Tibial nerve (tissue), 4 donors: ENCODE data around the gene MAPK1. TPM values are rescaled to one million over a fixed set of nuclear protein-coding genes. Genes with fewer than 3 reads are reported as not detected.
"Not testable (repeated sequence)": the region's sequence is repeated elsewhere in the genome, so short reads cannot be mapped to it uniquely, and the experiment has no call there.

Experiments
- DNase-seq, 2 donors: peaks; one replicate each; pipeline ENCODE4 v3.0.0-alpha.2; 2019; ENCODE audit warnings: low spot score in 2 of 2
- H3K27ac ChIP-seq, 4 donors: fragments of 200-600 bp; sonication (generic) in 3 of 4; one replicate each; pipeline ENCODE4 v1.5.1; 2017 to 2019; ENCODE audit warnings: mild to moderate bottlenecking in 1 of 4
- H3K27me3 ChIP-seq, 2 donors: fragments of 200-600 bp; sonication (generic) in 1 of 2; one replicate each; pipeline versions ENCODE4 v1.5.1 to v1.6.0; 2017 to 2019
- H3K36me3 ChIP-seq, 3 donors: fragments of 200-600 bp; sonication (generic); one replicate each; pipeline ENCODE4 v1.5.1; 2018 to 2019
- H3K4me1 ChIP-seq, 4 donors: fragments of 200-600 bp; sonication (generic) in 3 of 4; one replicate each; pipeline ENCODE4 v1.5.1; 2017 to 2019
- H3K4me3 ChIP-seq, 4 donors: fragments of 200-600 bp; sonication (generic) in 3 of 4; one replicate each; pipeline ENCODE4 v1.5.1; 2017 to 2019; ENCODE audit warnings: mild to moderate bottlenecking in 1 of 4, moderate library complexity in 1 of 4
- H3K9me3 ChIP-seq, 4 donors: fragments of 200-600 bp; sonication (generic) in 3 of 4; one replicate each; pipeline ENCODE4 v1.5.1; 2017 to 2019
- EP300 ChIP-seq, 2 donors: sonication (generic); formaldehyde crosslinking; IDR thresholded peaks; one replicate each; pipeline ENCODE4 v1.6.1; 2017; ENCODE audit warnings: antibody characterized with exemption in 2 of 2, mild to moderate bottlenecking in 1 of 2
- POLR2A ChIP-seq, 2 donors: fragments of 450-650 bp; IDR thresholded peaks; one replicate each; pipeline ENCODE4 v1.6.1; 2017; ENCODE audit warnings: antibody characterized with exemption in 2 of 2, mild to moderate bottlenecking in 2 of 2, moderate library complexity in 2 of 2
- WGBS, 2 donors: methylation state at CpG; one replicate each; pipeline ENCODE4 v1.1.5; 2018; 5-methylcytosine and 5-hydroxymethylcytosine counted together
- total RNA-seq, 4 donors: library from RNA; depleted of rRNA; stranded (reverse); fragments of >200 nt; gene quantifications; one replicate each; pipeline ENCODE4 v1.1.0, GENCODE V29; 2016
- TF ChIP-seq, protein P1 (sequence below), 5 experiments: fragments of 200-600 bp in 3 of 5; fragments of 450-650 bp in 2 of 5; sonication (generic) in 3 of 5; IDR thresholded peaks; one replicate each; pipeline ENCODE4 v1.5.1; 2016 to 2019; ENCODE audit warnings: antibody characterized with exemption in 5 of 5, mild to moderate bottlenecking in 3 of 5, moderate library complexity in 2 of 5

MAPK1 gene
- total RNA-seq, 4 donors from 2014 or later, result 58.1 to 95.3 (median 73.1) TPM

DNA sequence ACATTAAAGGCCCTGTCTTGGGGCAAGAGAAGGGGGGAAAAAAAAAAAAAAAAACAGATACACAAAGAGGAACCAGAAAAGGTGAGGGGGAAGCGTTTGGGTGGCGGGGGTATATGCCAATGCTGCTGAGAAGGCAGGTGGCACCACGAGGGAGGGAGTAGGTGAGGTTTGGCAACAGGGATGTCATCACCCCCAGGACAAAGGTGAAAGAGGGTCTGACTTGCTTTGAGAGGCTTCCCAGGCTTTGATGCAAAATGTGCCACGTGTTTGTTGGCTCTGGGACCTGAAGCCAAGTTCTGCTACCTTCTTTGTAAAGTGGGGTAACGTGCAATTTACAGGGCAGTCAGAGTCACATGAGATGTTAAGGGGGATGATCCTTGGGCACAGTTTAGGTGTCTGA lies 135.9 kb downstream of the MAPK1 start:
- 81 to 91% methylated on average over 5 of the region's 5 CpGs for WGBS, 2 donors
- Histone ChIP-seq H3K4me3 (no peak overlapping the region), H3K27me3 (no peaks in the 10 kb centered on the region), H3K36me3 (peaks cover 0 to 23% (median 0%) of the 10 kb centered on the region in 3 donors), H3K4me1 (peaks cover 0 to 18% (median 11%) of the 10 kb centered on the region in 4 donors), H3K9me3 (no peaks in the 10 kb centered on the region), H3K27ac (no peak overlapping the region)
- DNase-seq, result no peak
- TF ChIP-seq, protein P1, sequence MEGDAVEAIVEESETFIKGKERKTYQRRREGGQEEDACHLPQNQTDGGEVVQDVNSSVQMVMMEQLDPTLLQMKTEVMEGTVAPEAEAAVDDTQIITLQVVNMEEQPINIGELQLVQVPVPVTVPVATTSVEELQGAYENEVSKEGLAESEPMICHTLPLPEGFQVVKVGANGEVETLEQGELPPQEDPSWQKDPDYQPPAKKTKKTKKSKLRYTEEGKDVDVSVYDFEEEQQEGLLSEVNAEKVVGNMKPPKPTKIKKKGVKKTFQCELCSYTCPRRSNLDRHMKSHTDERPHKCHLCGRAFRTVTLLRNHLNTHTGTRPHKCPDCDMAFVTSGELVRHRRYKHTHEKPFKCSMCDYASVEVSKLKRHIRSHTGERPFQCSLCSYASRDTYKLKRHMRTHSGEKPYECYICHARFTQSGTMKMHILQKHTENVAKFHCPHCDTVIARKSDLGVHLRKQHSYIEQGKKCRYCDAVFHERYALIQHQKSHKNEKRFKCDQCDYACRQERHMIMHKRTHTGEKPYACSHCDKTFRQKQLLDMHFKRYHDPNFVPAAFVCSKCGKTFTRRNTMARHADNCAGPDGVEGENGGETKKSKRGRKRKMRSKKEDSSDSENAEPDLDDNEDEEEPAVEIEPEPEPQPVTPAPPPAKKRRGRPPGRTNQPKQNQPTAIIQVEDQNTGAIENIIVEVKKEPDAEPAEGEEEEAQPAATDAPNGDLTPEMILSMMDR (IDR thresholded peaks at IDR 0.05), result no peak
- TF ChIP-seq EP300 (IDR thresholded peaks at IDR 0.05) (no peak), POLR2A (IDR thresholded peaks at IDR 0.05) (no peak)

DNA sequence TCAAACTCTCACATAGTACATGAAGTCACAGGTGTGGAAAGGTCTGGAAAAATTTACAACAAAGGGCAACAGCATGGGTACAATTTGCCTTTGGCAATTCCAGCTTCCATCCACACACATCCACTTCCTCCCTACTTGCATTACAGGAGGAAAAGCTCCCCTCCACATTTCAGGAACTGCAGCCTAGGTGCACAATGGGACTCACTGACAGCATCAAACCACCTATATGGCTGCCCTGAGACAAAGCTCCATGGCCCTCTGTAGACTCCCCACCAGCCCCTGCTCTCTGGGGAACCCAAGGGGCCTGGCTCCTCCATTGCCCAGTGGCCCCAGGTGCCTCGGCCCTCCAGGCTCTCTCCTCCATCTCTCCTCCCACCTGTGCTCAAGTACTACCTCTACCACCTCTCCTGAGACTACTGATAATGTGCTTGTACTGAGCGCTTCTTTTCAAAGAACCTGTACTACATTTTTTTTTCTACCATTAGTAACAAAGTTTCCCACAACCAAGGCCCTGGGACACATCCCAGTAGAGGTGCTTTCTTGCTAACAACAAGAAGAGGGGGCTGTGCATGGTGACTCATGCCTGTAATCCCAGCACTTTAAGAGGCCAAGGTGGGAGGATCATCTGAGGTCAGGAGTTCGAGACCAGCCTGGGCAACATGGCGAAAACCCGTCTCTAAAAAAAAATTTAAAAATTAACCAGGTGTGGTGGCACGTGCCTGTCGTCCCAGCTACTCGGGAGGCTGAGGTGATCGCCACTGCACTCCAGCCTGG lies 136.7 kb downstream of the MAPK1 start:
- Histone ChIP-seq H3K9me3 (no peaks in the 10 kb centered on the region), H3K4me1 (peaks cover 0 to 13% (median 11%) of the 10 kb centered on the region in 4 donors), H3K4me3 (no peak overlapping the region), H3K36me3 (peaks cover 0 to 23% (median 0%) of the 10 kb centered on the region in 3 donors), H3K27ac (no peak overlapping the region), H3K27me3 (no peaks in the 10 kb centered on the region)
- TF ChIP-seq POLR2A (IDR thresholded peaks at IDR 0.05), result no peak
- TF ChIP-seq, protein P1 (IDR thresholded peaks at IDR 0.05), result no peak
- no peak for TF ChIP-seq EP300 (IDR thresholded peaks at IDR 0.05)
- WGBS, 2 donors, result 88 to 95% methylated on average over 9 of the region's 9 CpGs
- no peak for DNase-seq

DNA sequence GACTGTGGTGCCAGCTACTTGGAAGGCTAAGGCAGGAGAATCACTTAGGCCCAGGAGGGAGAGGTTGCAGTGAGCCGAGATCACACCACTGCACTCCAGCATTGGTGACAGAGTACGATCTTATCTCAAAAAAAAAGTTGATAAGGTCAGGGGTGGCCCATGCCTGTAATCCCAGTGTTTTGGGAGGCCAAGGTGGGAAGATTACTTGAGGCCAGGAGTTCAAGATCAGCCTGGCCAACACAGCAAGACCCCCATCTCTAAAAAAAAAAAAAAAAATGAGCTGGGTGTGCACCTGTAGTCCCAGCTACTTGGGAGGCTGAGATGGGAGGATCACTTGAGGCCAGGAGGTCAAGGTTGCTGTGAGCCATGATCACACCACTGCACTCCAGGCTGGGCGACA lies 138.3 kb downstream of the MAPK1 start:
- not testable (repeated sequence) for H3K4me3 ChIP-seq, H3K4me1 ChIP-seq, H3K9me3 ChIP-seq, H3K27me3 ChIP-seq, DNase-seq, H3K27ac ChIP-seq
- H3K36me3 ChIP-seq, result peaks cover 0 to 23% (median 0%) of the 10 kb centered on the region in 3 donors
- WGBS, 2 donors, result 92% methylated on average over 3 of the region's 3 CpGs

DNA sequence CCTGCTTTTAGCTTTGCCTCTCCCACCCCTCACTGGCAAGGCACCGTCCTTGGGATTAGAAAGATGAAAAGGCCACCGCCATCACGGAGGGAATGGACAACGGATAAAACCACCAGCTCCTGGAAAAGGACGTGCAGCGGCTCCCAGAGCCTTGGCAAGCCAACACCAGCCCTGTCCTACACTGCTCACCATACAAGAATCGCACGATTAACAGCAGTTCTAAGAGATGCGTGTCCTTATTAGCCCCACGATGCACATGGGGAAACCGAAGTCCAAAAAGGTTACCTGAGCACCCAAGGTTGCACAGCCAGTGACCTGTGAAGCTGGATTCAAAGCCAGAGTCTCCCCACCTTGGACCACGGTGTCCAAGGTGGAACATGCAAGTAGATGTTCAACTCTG lies 139.2 kb downstream of the MAPK1 start:
- H3K9me3 ChIP-seq, result no peaks in the 10 kb centered on the region
- no peaks in the 10 kb centered on the region for H3K27me3 ChIP-seq
- no peak overlapping the region for H3K27ac ChIP-seq
- H3K4me3 ChIP-seq, result no peak overlapping the region
- no peak for DNase-seq
- TF ChIP-seq, protein P1 (IDR thresholded peaks at IDR 0.05), result no peak
- TF ChIP-seq EP300 (IDR thresholded peaks at IDR 0.05), result no peak
- TF ChIP-seq POLR2A (IDR thresholded peaks at IDR 0.05), result no peak
- H3K4me1 ChIP-seq, result no peaks in the 10 kb centered on the region
- WGBS, 2 donors, result 88 to 92% methylated on average over 12 of the region's 12 CpGs
- peaks cover 0 to 23% (median 0%) of the 10 kb centered on the region in 3 donors for H3K36me3 ChIP-seq

DNA sequence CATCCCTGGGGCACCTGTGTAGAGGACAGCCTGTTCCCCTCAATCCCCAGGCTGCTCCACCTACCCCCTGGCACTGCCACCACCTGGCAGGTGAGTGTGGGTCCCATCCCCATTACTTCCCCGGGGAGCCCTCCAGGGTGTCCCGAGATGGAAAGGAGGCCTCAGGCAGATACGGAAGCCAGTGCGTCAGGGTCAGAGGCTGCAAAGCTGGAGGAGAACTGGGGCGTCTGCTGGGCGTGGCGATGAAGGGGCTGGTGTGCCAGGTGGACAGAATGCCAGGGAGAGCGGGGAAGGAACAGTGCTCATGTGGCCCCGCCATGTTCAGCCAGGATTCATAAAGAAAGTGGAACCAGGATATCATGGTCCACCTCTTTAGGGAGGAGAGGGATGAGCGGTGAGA lies 139.7 kb downstream of the MAPK1 start:
- TF ChIP-seq EP300 (IDR thresholded peaks at IDR 0.05) (no peak), POLR2A (IDR thresholded peaks at IDR 0.05) (no peak)
- TF ChIP-seq, protein P1 (IDR thresholded peaks at IDR 0.05), result no peak
- H3K9me3 ChIP-seq, result no peaks in the 10 kb centered on the region

More for the DNA sequence above, 139.7 kb downstream of the MAPK1 start:
- DNase-seq, result no peak
- Histone ChIP-seq H3K27ac (no peak overlapping the region), H3K4me3 (no peak overlapping the region), H3K4me1 (no peaks in the 10 kb centered on the region), H3K27me3 (no peaks in the 10 kb centered on the region), H3K36me3 (peaks cover 0 to 23% (median 0%) of the 10 kb centered on the region in 3 donors)
- 94 to 96% methylated on average over 10 of the region's 10 CpGs for WGBS, 2 donors
